A549 (cell line): ENCODE data around the gene SIGLEC9. TPM values are rescaled to one million over a fixed set of nuclear protein-coding genes. Genes with fewer than 3 reads are reported as not detected.

Source experiments
- ATAC-seq, 2 experiments: fragments of 200-7000 bp in 1 of 2; fragments of >200 bp in 1 of 2; cut with Nextera tagmentation in 1 of 2; cut with Tn5 transposase in 1 of 2; 3 replicates each; pipeline versions ENCODE4 v1.8.0 to v1.9.1; 2018 to 2020; ENCODE audit warnings: mild to moderate bottlenecking in 1 of 2, moderate library complexity in 1 of 2
- CTCF ChIA-PET: fragments of 300-600 bp; sonication (Branson Sonifier 250); formaldehyde crosslinking; extraction: SDS; loops from one replicate; lab custom pipeline; 2021; ENCODE audit warnings: antibody characterized with exemption, inconsistent platforms; lab: Yijun Ruan, JAX
- POLR2A ChIA-PET: fragments of 350-600 bp; formaldehyde crosslinking; extraction: SDS; loops from one replicate; lab custom pipeline; 2021; ENCODE audit warnings: antibody characterized with exemption, inconsistent platforms; lab: Yijun Ruan, JAX
- DNase-seq, 2 experiments: peaks; one replicate each; pipeline versions ENCODE4 v3.0.0 to v3.0.0-alpha.2; 2011 to 2016; ENCODE audit warnings: low read depth in 1 of 2, low spot score in 1 of 2
- FAIRE-seq: peaks from 2 replicates; lab custom pipeline; 2011; peaks lifted over from hg19 to GRCh38; lab: Jason Lieb, UNC
- H3K27ac ChIP-seq, 2 experiments: fragments of >200 bp; sonication (Bioruptor Twin); formaldehyde crosslinking; 3 replicates each; pipeline ENCODE4 v1.5.1; 2016 to 2017
- H3K4me1 ChIP-seq: fragments of >200 bp; sonication (Bioruptor Twin); formaldehyde crosslinking; 3 replicates; pipeline ENCODE4 v1.6.1; 2016
- H3K4me2 ChIP-seq: fragments of >200 bp; sonication (Bioruptor Twin); formaldehyde crosslinking; 3 replicates; pipeline ENCODE4 v1.6.1; 2016
- H3K4me3 ChIP-seq: fragments of >200 bp; sonication (Bioruptor Twin); formaldehyde crosslinking; 3 replicates; pipeline ENCODE4 v1.5.1; 2016
- H3K9me3 ChIP-seq: fragments of >200 bp; sonication (Bioruptor Twin); formaldehyde crosslinking; 3 replicates; pipeline ENCODE4 v1.6.1; 2016
- BCL3 ChIP-seq: fragments of >200 bp; sonication (Bioruptor Twin); formaldehyde crosslinking; IDR thresholded peaks from 3 replicates; pipeline ENCODE4 v1.6.1; 2016
- CBX2 ChIP-seq: fragments of 200-600 bp; sonication (generic); IDR thresholded peaks from 2 replicates; pipeline ENCODE4 v1.6.1; 2016; ENCODE audit warnings: low read depth, mild to moderate bottlenecking, borderline replicate concordance
- CBX8 ChIP-seq: fragments of 200-600 bp; sonication (generic); IDR thresholded peaks from 2 replicates; pipeline ENCODE4 v1.6.1; 2016
- CHD2 ChIP-seq: fragments of 150-350 bp; IDR thresholded peaks from 2 replicates; pipeline ENCODE4 v1.6.1; 2014; ENCODE audit warnings: low read length; ENCODE audit not compliant: partially characterized antibody
- CHD4 ChIP-seq: fragments of 200-600 bp; sonication (generic); IDR thresholded peaks from 2 replicates; pipeline ENCODE4 v1.6.1; 2016; ENCODE audit warnings: antibody characterized with exemption, mild to moderate bottlenecking, borderline replicate concordance
- CTCF ChIP-seq: fragments of >200 bp; sonication (Bioruptor Twin); formaldehyde crosslinking; IDR thresholded peaks from 3 replicates; pipeline ENCODE4 v1.5.1; 2016
- E2F6 ChIP-seq: IDR thresholded peaks from 2 replicates; pipeline ENCODE4 v1.6.1; 2012; ENCODE audit warnings: low read depth, borderline replicate concordance
- EHF ChIP-seq: fragments of 250-450 bp; sonication (Bioruptor Pico); IDR thresholded peaks from 2 replicates; pipeline ENCODE4 v1.5.0; 2020; ENCODE audit warnings: mild to moderate bottlenecking
- ELK1 ChIP-seq: fragments of 150-350 bp; IDR thresholded peaks from 2 replicates; pipeline ENCODE4 v1.6.1; 2014; ENCODE audit warnings: low read depth, mild to moderate bottlenecking, low read length
- EP300 ChIP-seq, 2 experiments: fragments of >200 bp; sonication (Bioruptor Twin); formaldehyde crosslinking; IDR thresholded peaks; 2 replicates in 1 of 2; 3 replicates in 1 of 2; pipeline ENCODE4 v1.6.1; 2016 to 2017
- FOSL2 ChIP-seq, 2 experiments: fragments of 450-650 bp in 1 of 2; fragments of >200 bp in 1 of 2; sonication (Bioruptor Twin) in 1 of 2; formaldehyde crosslinking; IDR thresholded peaks; 2 replicates each; pipeline versions ENCODE4 v1.5.0 to v1.6.1; 2016 to 2020; ENCODE audit warnings: mild to moderate bottlenecking in 1 of 2, moderate library complexity in 1 of 2
- FOXS1 ChIP-seq: fragments of 250-450 bp; sonication (Bioruptor Pico); IDR thresholded peaks from 2 replicates; pipeline ENCODE4 v1.5.0; 2020; ENCODE audit warnings: mild to moderate bottlenecking, moderate library complexity
- GATA3 ChIP-seq: IDR thresholded peaks from 2 replicates; pipeline ENCODE4 v1.6.1; 2012; ENCODE audit warnings: borderline replicate concordance
- HES2 ChIP-seq: fragments of >200 bp; sonication (Bioruptor Twin); formaldehyde crosslinking; IDR thresholded peaks from 2 replicates; pipeline ENCODE4 v1.6.1; 2016
- HMGXB4 ChIP-seq: fragments of 250-450 bp; sonication (Bioruptor Pico); IDR thresholded peaks from 2 replicates; pipeline ENCODE4 v1.5.0; 2021; ENCODE audit warnings: mild to moderate bottlenecking, moderate library complexity, borderline replicate concordance
- HOXB13 ChIP-seq: fragments of 250-450 bp; sonication (Bioruptor Pico); IDR thresholded peaks from 2 replicates; pipeline ENCODE4 v1.5.0; 2020; ENCODE audit warnings: low read depth, mild to moderate bottlenecking, moderate library complexity
- HOXB5 ChIP-seq: fragments of 250-450 bp; sonication (Bioruptor Pico); IDR thresholded peaks from 2 replicates; pipeline ENCODE4 v1.5.0; 2020; ENCODE audit warnings: mild to moderate bottlenecking, moderate library complexity
- JUNB ChIP-seq: fragments of >200 bp; sonication (Bioruptor Twin); formaldehyde crosslinking; IDR thresholded peaks from 2 replicates; pipeline ENCODE4 v1.6.1; 2016
- MAZ ChIP-seq: fragments of 150-350 bp; IDR thresholded peaks from 2 replicates; pipeline ENCODE4 v1.6.1; 2014; ENCODE audit warnings: antibody characterized with exemption, low read depth, low read length, borderline replicate concordance
- MYC ChIP-seq: IDR thresholded peaks from 2 replicates; pipeline ENCODE4 v1.6.1; 2012; ENCODE audit warnings: mild to moderate bottlenecking, inconsistent platforms, low read length, improper control_type of control experiment, borderline replicate concordance
- NR3C1 ChIP-seq: fragments of >200 bp; sonication (Bioruptor Twin); formaldehyde crosslinking; IDR thresholded peaks from 3 replicates; pipeline ENCODE4 v1.6.1; 2017
- POLR2AphosphoS2 ChIP-seq: conservative IDR thresholded peaks from 2 replicates; pipeline ENCODE4 v1.6.1; 2012; ENCODE audit warnings: low read length, improper control_type of control experiment, inconsistent platforms
- RCOR1 ChIP-seq: fragments of 150-350 bp; IDR thresholded peaks from 2 replicates; pipeline ENCODE4 v1.6.1; 2014; ENCODE audit warnings: antibody characterized with exemption, low read length, low read depth
- RFX5 ChIP-seq: fragments of 450-650 bp; IDR thresholded peaks from 2 replicates; pipeline ENCODE4 v1.7.1; 2014; ENCODE audit warnings: antibody characterized with exemption, mild to moderate bottlenecking, moderate library complexity
- RNF2 ChIP-seq: fragments of 200-600 bp; sonication (generic); IDR thresholded peaks from 2 replicates; pipeline ENCODE4 v1.6.1; 2016; ENCODE audit warnings: low read depth, mild to moderate bottlenecking, antibody characterized with exemption, moderate library complexity, borderline replicate concordance
- SMC3 ChIP-seq: fragments of >200 bp; sonication (Bioruptor Twin); formaldehyde crosslinking; IDR thresholded peaks from 3 replicates; pipeline ENCODE4 v1.6.1; 2018; ENCODE audit warnings: inconsistent platforms
- SREBF2 ChIP-seq: fragments of 450-650 bp; IDR thresholded peaks from 2 replicates; pipeline ENCODE4 v1.6.1; 2014; ENCODE audit warnings: mild to moderate bottlenecking, moderate library complexity
- TFCP2L1 ChIP-seq: fragments of 250-450 bp; sonication (Bioruptor Pico); IDR thresholded peaks from 2 replicates; pipeline ENCODE4 v1.5.0; 2021; ENCODE audit warnings: mild to moderate bottlenecking
- ZNF302 ChIP-seq: fragments of 250-450 bp; sonication (Bioruptor Pico); IDR thresholded peaks from 2 replicates; pipeline ENCODE4 v1.9.0; 2021; ENCODE audit warnings: inconsistent platforms, mild to moderate bottlenecking, moderate library complexity
- WGBS: methylation state at CpG from one replicate; pipeline ENCODE4 v1.1.6; 2017; ENCODE audit errors: missing lambda C conversion rate; 5-methylcytosine and 5-hydroxymethylcytosine counted together
- polyA plus RNA-seq, 4 experiments: library from polyadenylated mRNA; depleted of rRNA in 3 of 4; stranded (reverse); fragments of >200 nt; fragmentation: RNase III in 1 of 4; extraction: RNeasy Plus Mini Kit Qiagen cat#74134 plus additional on column Dnase treatment in 1 of 4; gene quantifications; 2 replicates in 3 of 4; 3 replicates in 1 of 4; pipeline ENCODE4 v1.2.3, GENCODE V29; 2011 to 2017

Gene SIGLEC9
- polyA plus RNA-seq, 2 of the 4 experiments (the other 2 are of a cell fraction), result not detected

GRCh38 chr19:51097166-51097738, 27.5 kb upstream of the SIGLEC9 start (continued):
- 0 out of 3 replicates have a peak, but pooled peaks have one; percentile 23 for TF ChIP-seq SMC3
- TF ChIP-seq FOXS1 (CRISPR knock-in tag), result no peak
- TF ChIP-seq EHF, result no peak
- TF ChIP-seq EP300 (IDR thresholded peaks at IDR 0.05), result no peak
- no peak for TF ChIP-seq HES2
- TF ChIP-seq JUNB, result no peak

- TF ChIP-seq NR3C1 (no peak), CHD4 (no peak), HMGXB4 (CRISPR knock-in tag) (no peak), GATA3 (no peak), RCOR1 (no peak), MYC (no peak), RFX5 (no peak)
- no peak overlapping the region for H3K4me2 ChIP-seq
- no peak overlapping the region for H3K4me3 ChIP-seq
- 76% methylated on average over 20 of the region's 20 CpGs for WGBS
- peaks cover 10% of the 10 kb centered on the region; the same call in 1 of the 3 replicates for H3K4me1 ChIP-seq
- no peak for ATAC-seq
- POLR2A ChIA-PET, result no interaction called here
- H3K9me3 ChIP-seq, result no peaks in the 10 kb centered on the region
- CTCF ChIA-PET, result interaction anchor here (0.6 to 9.7 kb wide), 3 partner anchors 78 to 572 kb away, joined by 4 to 147 read pairs (median 4); partner anchors contain the start of gene KLK10
- H3K27ac ChIP-seq, result no peak overlapping the region
- no peak for DNase-seq
- FAIRE-seq, result no peak
Observed at GRCh38 chr19:51097796-51098195, 26.9 kb upstream of the SIGLEC9 start.

GRCh38 chr19:51098365-51099046, 26.2 kb upstream of the SIGLEC9 start:
- ATAC-seq, result no peak
- Histone ChIP-seq H3K27ac (no peak overlapping the region), H3K9me3 (no peaks in the 10 kb centered on the region), H3K4me3 (no peak overlapping the region), H3K4me1 (peaks cover 10% of the 10 kb centered on the region; the same call in 1 of the 3 replicates), H3K4me2 (no peak overlapping the region)
- POLR2A ChIA-PET, result no interaction called here
- 96% methylated on average over 76 of the region's 78 CpGs for WGBS
- TF ChIP-seq FOSL2 (IDR thresholded peaks at IDR 0.05) (no peak), FOSL2 (CRISPR knock-in tag; IDR thresholded peaks at IDR 0.05) (no peak), ELK1 (no peak), BCL3 (no peak), MAZ (no peak), CTCF (no peak), HOXB13 (CRISPR knock-in tag) (no peak), E2F6 (no peak), SREBF2 (no peak), CBX2 (no peak), TFCP2L1 (CRISPR knock-in tag) (no peak), RNF2 (no peak), CBX8 (no peak), POLR2AphosphoS2 (no peak), NR3C1 (no peak), HOXB5 (no peak), ZNF302 (CRISPR knock-in tag) (no peak), CHD2 (no peak), RFX5 (no peak)
- TF ChIP-seq, all 56 proteins: peak for 0
- DNase-seq, result no peak
- no peak for FAIRE-seq
- CTCF ChIA-PET, result interaction anchor here (0.6 to 9.7 kb wide), 2 partner anchors 79 to 571 kb away, joined by 4 to 147 read pairs; partner anchors contain the start of gene KLK10
